ENCODE measurements around the gene SH3RF2.
"Not testable (repeated sequence)": the region's sequence is repeated elsewhere in the genome, so short reads cannot be mapped to it uniquely, and the experiment has no call there.

Gene SH3RF2

DNA sequence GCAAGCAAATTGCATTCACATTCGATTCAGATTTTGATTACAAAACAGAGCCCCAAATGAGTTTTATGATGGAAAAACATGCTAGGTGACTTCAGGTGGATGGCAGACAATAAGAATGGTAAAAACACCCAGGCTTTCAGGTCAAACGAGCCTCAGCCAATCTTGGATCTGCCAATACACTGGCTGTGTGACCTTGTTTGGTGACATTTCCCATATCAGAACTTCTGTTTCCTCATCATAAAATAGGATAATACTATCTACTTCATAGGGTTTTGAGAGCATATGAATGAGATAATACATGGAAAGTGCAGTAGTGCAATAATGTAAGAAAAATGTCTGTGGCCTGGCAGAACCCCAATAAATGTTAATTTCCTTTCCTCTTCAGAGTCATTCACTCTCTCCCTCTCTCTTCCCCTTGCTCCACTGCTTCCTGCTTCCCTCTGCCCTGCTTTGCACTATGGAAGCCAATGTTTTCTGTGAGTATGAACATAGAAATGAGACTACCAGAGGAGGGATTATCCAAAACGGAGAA, 54.7 kb downstream of the SH3RF2 start:
- H3K36me3 ChIP-seq (ENCODE audit: insufficient read depth, low read length) = no peaks in the 10 kb centered on the region
- DNase-seq (no peak), ATAC-seq (ENCODE audit: insufficient read depth, low read depth) (no peak)
- H3K9ac ChIP-seq (ENCODE audit: low read depth, low read length) = no peak overlapping the region
- H3K4me2 ChIP-seq (ENCODE audit: insufficient read depth, low read length) = no peak overlapping the region
- no peak overlapping the region for H2AFZ ChIP-seq (ENCODE audit: low read depth, low read length)
- no peaks in the 10 kb centered on the region for H3K79me2 ChIP-seq (ENCODE audit: insufficient read depth, low read length)
- no peaks in the 10 kb centered on the region for H3K27me3 ChIP-seq (ENCODE audit: insufficient read depth, low read length, poor library complexity)
- H3K9me3 ChIP-seq (ENCODE audit: insufficient read depth, low read length, severe bottlenecking) = no peaks in the 10 kb centered on the region
- H3K4me3 ChIP-seq (ENCODE audit: low read depth in 1 of 2, low read length in 2 of 2) = no peak overlapping the region
- H4K20me1 ChIP-seq (ENCODE audit: insufficient read depth, low read length) = no peaks in the 10 kb centered on the region
- H3K4me1 ChIP-seq (ENCODE audit: insufficient read depth, low read length) = no peaks in the 10 kb centered on the region
- TF ChIP-seq, protein P1, sequence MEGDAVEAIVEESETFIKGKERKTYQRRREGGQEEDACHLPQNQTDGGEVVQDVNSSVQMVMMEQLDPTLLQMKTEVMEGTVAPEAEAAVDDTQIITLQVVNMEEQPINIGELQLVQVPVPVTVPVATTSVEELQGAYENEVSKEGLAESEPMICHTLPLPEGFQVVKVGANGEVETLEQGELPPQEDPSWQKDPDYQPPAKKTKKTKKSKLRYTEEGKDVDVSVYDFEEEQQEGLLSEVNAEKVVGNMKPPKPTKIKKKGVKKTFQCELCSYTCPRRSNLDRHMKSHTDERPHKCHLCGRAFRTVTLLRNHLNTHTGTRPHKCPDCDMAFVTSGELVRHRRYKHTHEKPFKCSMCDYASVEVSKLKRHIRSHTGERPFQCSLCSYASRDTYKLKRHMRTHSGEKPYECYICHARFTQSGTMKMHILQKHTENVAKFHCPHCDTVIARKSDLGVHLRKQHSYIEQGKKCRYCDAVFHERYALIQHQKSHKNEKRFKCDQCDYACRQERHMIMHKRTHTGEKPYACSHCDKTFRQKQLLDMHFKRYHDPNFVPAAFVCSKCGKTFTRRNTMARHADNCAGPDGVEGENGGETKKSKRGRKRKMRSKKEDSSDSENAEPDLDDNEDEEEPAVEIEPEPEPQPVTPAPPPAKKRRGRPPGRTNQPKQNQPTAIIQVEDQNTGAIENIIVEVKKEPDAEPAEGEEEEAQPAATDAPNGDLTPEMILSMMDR (IDR thresholded peaks at IDR 0.05; ENCODE audit: borderline replicate concordance, extremely low read depth, low read length, poor library complexity, severe bottlenecking) = no peak
- TF ChIP-seq EZH2 (IDR thresholded peaks at IDR 0.05; ENCODE audit: borderline replicate concordance, low read depth, low read length, severe bottlenecking) = no peak
- no peak overlapping the region for H3K27ac ChIP-seq (ENCODE audit: low read length)

GRCh38 chr5:145993538-145993937, 57.2 kb downstream of the SH3RF2 start:
- H2AFZ ChIP-seq (ENCODE audit: low read depth, low read length); H3K9ac ChIP-seq (ENCODE audit: low read depth, low read length); H3K4me2 ChIP-seq (ENCODE audit: insufficient read depth, low read length); H3K4me1 ChIP-seq (ENCODE audit: insufficient read depth, low read length); H4K20me1 ChIP-seq (ENCODE audit: insufficient read depth, low read length); ATAC-seq (ENCODE audit: insufficient read depth, low read depth); H3K9me3 ChIP-seq (ENCODE audit: insufficient read depth, low read length, severe bottlenecking); H3K4me3 ChIP-seq (ENCODE audit: low read depth in 1 of 2, low read length in 2 of 2); DNase-seq; H3K27ac ChIP-seq (ENCODE audit: low read length); H3K79me2 ChIP-seq (ENCODE audit: insufficient read depth, low read length); H3K36me3 ChIP-seq (ENCODE audit: insufficient read depth, low read length); H3K27me3 ChIP-seq (ENCODE audit: insufficient read depth, low read length, poor library complexity): not testable (repeated sequence)

DNA sequence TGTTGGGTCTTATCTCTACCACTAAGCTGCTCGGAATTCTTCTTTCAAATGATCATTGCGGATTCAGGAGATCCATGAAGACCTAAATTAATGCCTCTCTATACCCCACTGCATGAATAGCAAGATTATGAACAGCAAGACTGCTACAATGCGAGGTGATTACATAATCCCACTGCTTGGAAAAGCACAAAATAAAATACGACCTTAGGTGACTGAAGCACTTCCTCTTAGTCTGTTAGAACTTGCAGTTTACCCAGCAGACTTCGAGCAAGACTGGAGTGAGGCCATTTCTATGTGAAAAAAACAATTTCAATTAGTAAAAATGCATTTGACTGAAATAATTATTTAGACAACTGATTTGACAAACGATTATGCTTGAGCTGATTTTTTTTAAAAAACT, 59.8 kb downstream of the SH3RF2 start:
- Histone ChIP-seq H4K20me1 (ENCODE audit: insufficient read depth, low read length) (no peaks in the 10 kb centered on the region), H3K9ac (ENCODE audit: low read depth, low read length) (no peak overlapping the region), H3K27ac (ENCODE audit: low read length) (no peak overlapping the region), H3K4me1 (ENCODE audit: insufficient read depth, low read length) (no peaks in the 10 kb centered on the region), H2AFZ (ENCODE audit: low read depth, low read length) (no peak overlapping the region), H3K79me2 (ENCODE audit: insufficient read depth, low read length) (no peaks in the 10 kb centered on the region), H3K4me3 (ENCODE audit: low read depth in 1 of 2, low read length in 2 of 2) (no peak overlapping the region), H3K4me2 (ENCODE audit: insufficient read depth, low read length) (no peak overlapping the region), H3K9me3 (ENCODE audit: insufficient read depth, low read length, severe bottlenecking) (no peaks in the 10 kb centered on the region), H3K27me3 (ENCODE audit: insufficient read depth, low read length, poor library complexity) (no peaks in the 10 kb centered on the region), H3K36me3 (ENCODE audit: insufficient read depth, low read length) (no peaks in the 10 kb centered on the region)
- ATAC-seq (ENCODE audit: insufficient read depth, low read depth) = no peak
- TF ChIP-seq, protein P1 (IDR thresholded peaks at IDR 0.05; ENCODE audit: borderline replicate concordance, extremely low read depth, low read length, poor library complexity, severe bottlenecking) = no peak
- TF ChIP-seq EZH2 (IDR thresholded peaks at IDR 0.05; ENCODE audit: borderline replicate concordance, low read depth, low read length, severe bottlenecking) = no peak
- no peak for DNase-seq

DNA sequence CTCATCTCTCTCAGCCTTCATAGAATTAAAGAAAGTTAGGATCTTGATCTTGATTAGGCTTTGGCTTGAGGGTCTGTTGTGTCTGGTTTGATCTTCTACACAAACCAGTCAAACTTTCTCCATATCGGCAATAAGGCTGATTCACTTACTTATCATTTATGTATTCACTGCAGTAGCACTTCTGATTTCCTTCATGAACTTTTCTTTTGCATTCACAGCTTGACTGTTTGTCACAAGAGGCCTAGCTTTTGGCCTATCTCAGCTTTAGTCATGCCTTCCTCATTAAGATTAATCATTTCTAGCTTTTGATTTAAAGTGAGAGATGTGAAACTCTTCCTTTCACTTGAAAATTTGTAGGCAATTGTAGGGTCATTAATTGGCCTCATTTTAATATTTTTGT, 62.8 kb downstream of the SH3RF2 start:
- no peak overlapping the region for H3K27ac ChIP-seq (ENCODE audit: low read length)
- TF ChIP-seq EZH2 (IDR thresholded peaks at IDR 0.05; ENCODE audit: borderline replicate concordance, low read depth, low read length, severe bottlenecking) = no peak
- TF ChIP-seq, protein P1 (IDR thresholded peaks at IDR 0.05; ENCODE audit: borderline replicate concordance, extremely low read depth, low read length, poor library complexity, severe bottlenecking) = no peak
- no peaks in the 10 kb centered on the region for H3K36me3 ChIP-seq (ENCODE audit: insufficient read depth, low read length)

More for the DNA sequence above, 62.8 kb downstream of the SH3RF2 start:
- ATAC-seq (ENCODE audit: insufficient read depth, low read depth) = no peak
- H3K79me2 ChIP-seq (ENCODE audit: insufficient read depth, low read length) = no peaks in the 10 kb centered on the region
- H3K4me2 ChIP-seq (ENCODE audit: insufficient read depth, low read length) = no peak overlapping the region
- H2AFZ ChIP-seq (ENCODE audit: low read depth, low read length) = no peak overlapping the region
- H3K4me3 ChIP-seq (ENCODE audit: low read depth in 1 of 2, low read length in 2 of 2) = no peak overlapping the region
- H3K4me1 ChIP-seq (ENCODE audit: insufficient read depth, low read length) = no peaks in the 10 kb centered on the region
- no peaks in the 10 kb centered on the region for H3K9me3 ChIP-seq (ENCODE audit: insufficient read depth, low read length, severe bottlenecking)
- no peaks in the 10 kb centered on the region for H4K20me1 ChIP-seq (ENCODE audit: insufficient read depth, low read length)
- no peak overlapping the region for H3K9ac ChIP-seq (ENCODE audit: low read depth, low read length)
- DNase-seq = no peak
- peaks cover 3% of the 10 kb centered on the region for H3K27me3 ChIP-seq (ENCODE audit: insufficient read depth, low read length, poor library complexity)

Data from DND-41 (cell line).